Measurements from ENCODE around the gene OPN3.

OPN3 gene

GRCh38 chr1:241615043-241615974 lies 24.9 kb downstream of the OPN3 start:
- DNase-seq (ENCODE audit: low read depth), result no peak

- no peak for DNase-seq (ENCODE audit: low read depth)
Measured at GRCh38 chr1:241614572-241614971, 25.6 kb downstream of the OPN3 start.

GRCh38 chr1:241614144-241614543 lies 26.0 kb downstream of the OPN3 start:
- DNase-seq (ENCODE audit: low read depth), result no peak

- DNase-seq (ENCODE audit: low read depth), result no peak
Measured at GRCh38 chr1:241612533-241613477, 27.4 kb downstream of the OPN3 start.

- DNase-seq (ENCODE audit: low read depth), result no peak
Measured at GRCh38 chr1:241611736-241612135, 28.4 kb downstream of the OPN3 start.

- DNase-seq (ENCODE audit: low read depth), result no peak
Measured at GRCh38 chr1:241611063-241611462, 29.1 kb downstream of the OPN3 start.

GRCh38 chr1:241610056-241610815 lies 29.9 kb downstream of the OPN3 start:
- no peak for DNase-seq (ENCODE audit: low read depth)

GRCh38 chr1:241608379-241609033 lies 31.7 kb downstream of the OPN3 start:
- DNase-seq (ENCODE audit: low read depth), result no peak

GRCh38 chr1:241607497-241607896 lies 32.7 kb downstream of the OPN3 start:
- DNase-seq (ENCODE audit: low read depth), result no peak

GRCh38 chr1:241606544-241606943 lies 33.6 kb downstream of the OPN3 start:
- DNase-seq (ENCODE audit: low read depth), result no peak

GRCh38 chr1:241605146-241605805 lies 34.9 kb downstream of the OPN3 start:
- no peak for DNase-seq (ENCODE audit: low read depth)

GRCh38 chr1:241603731-241604245 lies 36.4 kb downstream of the OPN3 start:
- DNase-seq (ENCODE audit: low read depth), result no peak

GRCh38 chr1:241600496-241600901 lies 39.7 kb downstream of the OPN3 start:
- DNase-seq (ENCODE audit: low read depth), result no peak

- no peak for DNase-seq (ENCODE audit: low read depth)
Measured at GRCh38 chr1:241598249-241598648, 41.9 kb downstream of the OPN3 start.

- no peak for DNase-seq (ENCODE audit: low read depth)
Measured at GRCh38 chr1:241596633-241597032, 43.5 kb downstream of the OPN3 start.

GRCh38 chr1:241593186-241593585 lies 47.0 kb downstream of the OPN3 start:
- DNase-seq (ENCODE audit: low read depth), result no peak

- DNase-seq (ENCODE audit: low read depth), result no peak
Measured at GRCh38 chr1:241592273-241592958, 47.8 kb downstream of the OPN3 start.

- no peak for DNase-seq (ENCODE audit: low read depth)
Measured at GRCh38 chr1:241591736-241592135, 48.4 kb downstream of the OPN3 start.

- DNase-seq (ENCODE audit: low read depth), result no peak
Measured at GRCh38 chr1:241591317-241591716, 48.9 kb downstream of the OPN3 start.

- no peak for DNase-seq (ENCODE audit: low read depth)
Measured at GRCh38 chr1:241590719-241591118, 49.5 kb downstream of the OPN3 start.
